HS-5 (cell line): ENCODE data around the gene PDE6G.

Source experiments
- DNase-seq: peaks from one replicate; pipeline ENCODE4 v3.0.0-alpha.2; 2012; ENCODE audit warnings: low read depth

Gene PDE6G

GRCh38 chr17:81656118-81656743 is at the start of gene PDE6G:
PDE6G (minus strand) TSS chr17:81656542; CDS start chr17:81653305, 3,237 bp downstream.
- DNase-seq = no peak

- DNase-seq = no peak
Measured at GRCh38 chr17:81705518-81706231, 49.3 kb upstream of the PDE6G start.

- no peak for DNase-seq
Measured at GRCh38 chr17:81703747-81704654, 47.7 kb upstream of the PDE6G start.

GRCh38 chr17:81702934-81703746 is 46.8 kb upstream of the PDE6G start, which contains the start of gene MRPL12:
MRPL12 (plus strand) TSS chr17:81703367; CDS start chr17:81703502, 135 bp downstream.
- DNase-seq = peak; percentile 74

GRCh38 chr17:81701288-81702071 is 45.1 kb upstream of the PDE6G start:
- DNase-seq = no peak

GRCh38 chr17:81700353-81701287 is 44.3 kb upstream of the PDE6G start:
- no peak for DNase-seq

- no peak for DNase-seq
Measured at GRCh38 chr17:81697261-81698044, 41.1 kb upstream of the PDE6G start.

GRCh38 chr17:81696218-81696941 is 40.0 kb upstream of the PDE6G start:
- DNase-seq = no peak

GRCh38 chr17:81695801-81696200 is 39.5 kb upstream of the PDE6G start:
- DNase-seq = no peak

GRCh38 chr17:81695211-81695610 is 38.9 kb upstream of the PDE6G start:
- no peak for DNase-seq

- DNase-seq = no peak
Measured at GRCh38 chr17:81694810-81695209, 38.5 kb upstream of the PDE6G start.

- DNase-seq = no peak
Measured at GRCh38 chr17:81693509-81694210, 37.3 kb upstream of the PDE6G start.

- no peak for DNase-seq
Measured at GRCh38 chr17:81691608-81692007, 35.3 kb upstream of the PDE6G start.

- DNase-seq = no peak
Measured at GRCh38 chr17:81691196-81691595, 34.9 kb upstream of the PDE6G start.

- no peak for DNase-seq
Measured at GRCh38 chr17:81690549-81690948, 34.2 kb upstream of the PDE6G start.

GRCh38 chr17:81690066-81690465 is 33.7 kb upstream of the PDE6G start:
- DNase-seq = no peak

- DNase-seq = no peak
Measured at GRCh38 chr17:81688616-81689015, 32.3 kb upstream of the PDE6G start.
